Measurements from ENCODE around the gene PHF23. TPM values are rescaled to one million over a fixed set of nuclear protein-coding genes. Genes with fewer than 3 reads are reported as not detected.
A peak's percentile ranks its signal among the peaks of the same experiment; 100 is the strongest.

PHF23 gene
- total RNA-seq, 1 experiment from 2014 or later = 110 TPM

- Histone ChIP-seq H3K4ac (ENCODE audit: low read depth, low read length) (no peak overlapping the region), H4K91ac (ENCODE audit: insufficient read length, low read depth, low read length) (no peak overlapping the region), H3K23me2 (ENCODE audit: insufficient read length, low read depth, low read length, poor library complexity, severe bottlenecking) (peaks cover 6% of the 10 kb centered on the region), H3K56ac (ENCODE audit: insufficient read length, low read depth, low read length) (no peak overlapping the region), H3K14ac (ENCODE audit: insufficient read depth, low read length) (no peak overlapping the region), H3K79me1 (ENCODE audit: insufficient read depth, low read depth, low read length, poor library complexity, severe bottlenecking) (peaks cover 13% of the 10 kb centered on the region), H4K20me1 (ENCODE audit: control insufficient read depth, insufficient read depth, insufficient read length) (no peaks in the 10 kb centered on the region), H3K27me3 (ENCODE audit: insufficient read depth, low read length) (no peaks in the 10 kb centered on the region), H4K8ac (replicated peaks; ENCODE audit: insufficient read length, low read depth, low read length) (no peak overlapping the region), H2BK20ac (ENCODE audit: low read depth, low read length, poor library complexity, severe bottlenecking) (no peak overlapping the region), H2AFZ (ENCODE audit: low read length) (no peak overlapping the region), H2BK15ac (ENCODE audit: low read depth, low read length) (no peak overlapping the region), H2BK120ac (ENCODE audit: low read depth, low read length, poor library complexity, severe bottlenecking) (peak overlapping the region; percentile 50), H3K23ac (ENCODE audit: insufficient read length, low read depth, low read length) (no peak overlapping the region), H3K9ac (ENCODE audit: extremely low read depth, insufficient read length, low read length) (peak overlapping the region; percentile 39), H3K18ac (ENCODE audit: insufficient read length, low read depth, low read length) (peak overlapping the region; percentile 61), H3K27ac (ENCODE audit: insufficient read length, low read depth, low read length) (no peak overlapping the region), H3T11ph (ENCODE audit: low read length) (no peak overlapping the region), H4K5ac (ENCODE audit: insufficient read length, low read depth, low read length) (no peak overlapping the region), H3K4me2 (ENCODE audit: insufficient read depth, insufficient read length, low read length) (peak overlapping the region; percentile 79), H2AK5ac (ENCODE audit: insufficient read length, low read length) (no peak overlapping the region), H3K9me3 (ENCODE audit: control insufficient read depth, low read depth, low read length) (no peaks in the 10 kb centered on the region), H2BK5ac (ENCODE audit: insufficient read length, low read length) (no peak overlapping the region), H2BK12ac (ENCODE audit: insufficient read length, low read depth, low read length) (no peak overlapping the region), H3K4me1 (ENCODE audit: insufficient read depth, low read length) (no peaks in the 10 kb centered on the region; the same call in 1 of the 2 replicates), H3K79me2 (ENCODE audit: insufficient read depth, low read length) (peaks cover 23% of the 10 kb centered on the region; the same call in 1 of the 2 replicates)
- H3K27ac Mint-ChIP-seq = peak overlapping the region; percentile 95 to 98 (median 96)
- WGBS (ENCODE audit: extremely low coverage, insufficient read length, low lambda C conversion rate) = no CpG with 5 or more reads among the region's 55 CpGs
- peak overlapping the region; percentile 90 to 95 for H3K4me3 Mint-ChIP-seq
- peaks cover 31 to 34% of the 10 kb centered on the region in 2 experiments for H3K4me1 Mint-ChIP-seq
- H3K36me3 Mint-ChIP-seq (ENCODE audit: insufficient read depth in 1 of 3, low read depth in 3 of 3) = peaks cover 22 to 38% (median 38%) of the 10 kb centered on the region in 3 experiments
- no peaks in the 10 kb centered on the region for H3K27me3 Mint-ChIP-seq (ENCODE audit: low read depth)
- TF ChIP-seq CTCF (conservative IDR thresholded peaks at IDR 0.05) = no peak
- no peak for DNase-seq
- H3K9me3 Mint-ChIP-seq = no peaks in the 10 kb centered on the region
Measured at GRCh38 chr17:7250695-7251627, 11.7 kb upstream of the PHF23 start.
